Stimulated activated CD4-positive, alpha-beta T cell treated with anti-CD3 and anti-CD28 coated beads, Interleukin-15, amount 100 ng/mL, for 48 hours (primary cell): Measurements from ENCODE around the gene PLA2R1.

Source experiments
- DNase-seq, 2 donors: peaks; one replicate each; pipeline ENCODE4 v3.0.0-alpha.2; 2020; ENCODE audit warnings: low read depth in 2 of 2

Gene PLA2R1

DNA sequence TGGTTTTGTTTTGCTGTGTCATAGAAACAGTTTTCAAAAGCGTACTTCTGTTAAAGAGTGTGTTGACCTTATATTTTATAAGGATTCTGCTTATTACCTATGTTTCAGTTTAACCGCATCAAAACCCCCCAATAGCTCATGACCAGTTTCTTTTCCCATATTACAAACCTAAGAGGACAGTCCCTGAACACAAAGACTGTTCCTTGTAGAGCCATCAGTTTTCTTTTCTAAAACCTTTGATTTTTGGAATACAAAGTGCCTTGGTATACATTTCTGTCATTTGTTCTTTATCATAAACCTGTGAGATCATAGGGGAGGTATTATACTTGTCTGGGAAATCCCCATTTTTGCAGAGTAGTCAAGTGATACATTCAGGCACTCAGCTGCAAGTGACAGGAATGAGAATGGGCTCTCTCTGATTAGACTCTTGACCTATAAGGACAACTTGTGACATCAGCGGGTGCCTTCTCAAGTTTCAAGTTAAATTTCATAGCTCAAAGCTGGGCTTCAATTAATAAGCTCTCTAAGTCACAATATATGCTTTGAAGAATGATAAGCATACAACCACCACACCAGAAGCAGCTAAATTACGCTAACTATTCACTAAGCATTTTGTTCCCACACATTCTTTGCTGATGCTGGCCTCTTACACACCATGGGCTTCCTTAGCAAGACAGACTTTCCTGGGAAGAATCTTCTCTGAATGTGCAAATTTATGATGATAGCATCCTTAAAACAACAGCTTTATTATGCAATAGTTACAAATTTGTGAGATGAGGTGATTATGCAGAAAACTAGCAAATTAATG is 167.0 kb downstream of the PLA2R1 start:
- DNase-seq: peak in 1 of 2 donors; percentile 7

GRCh38 chr2:159894145-159894838 is 168.1 kb downstream of the PLA2R1 start:
- DNase-seq: no peak

- no peak for DNase-seq
Measured at GRCh38 chr2:159892990-159893810, 169.2 kb downstream of the PLA2R1 start.

DNA sequence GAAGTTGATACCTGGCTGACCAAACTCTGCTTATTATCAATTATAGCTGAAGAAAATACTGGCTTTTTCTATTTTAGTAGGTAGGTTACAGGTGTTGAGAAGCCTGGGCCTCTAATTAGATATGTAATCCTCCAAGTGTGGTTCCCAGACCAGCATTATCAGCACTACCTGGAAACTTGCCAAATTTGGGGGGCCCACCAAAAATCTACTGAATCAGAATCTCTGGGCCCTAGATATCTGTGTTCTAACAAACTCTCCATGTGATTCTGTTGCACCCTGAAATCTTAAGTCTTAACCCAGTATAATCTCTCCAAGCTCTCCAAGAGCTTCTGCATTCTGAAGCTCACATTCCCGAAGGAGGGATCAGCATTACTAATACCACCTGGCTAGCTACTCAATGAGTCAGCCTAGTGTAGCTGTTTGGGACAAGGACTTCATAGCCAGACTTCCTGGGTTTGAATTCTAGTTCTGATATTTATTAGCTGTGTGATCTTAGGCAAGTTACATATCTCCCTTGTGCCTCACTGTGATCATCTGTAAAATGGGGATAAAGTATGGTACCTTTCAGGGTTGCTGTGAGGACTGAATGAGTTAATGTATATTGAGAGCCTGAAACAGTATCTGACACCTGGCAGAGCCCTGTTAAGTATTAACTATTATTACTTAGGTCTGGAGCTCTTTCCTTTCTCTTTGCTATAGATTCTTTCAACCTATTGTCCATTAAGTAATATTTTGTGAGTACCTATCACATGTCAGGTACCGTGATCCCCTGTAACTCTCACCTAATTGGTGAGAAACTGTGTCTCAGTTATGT is 170.3 kb downstream of the PLA2R1 start:
- no peak for DNase-seq

DNA sequence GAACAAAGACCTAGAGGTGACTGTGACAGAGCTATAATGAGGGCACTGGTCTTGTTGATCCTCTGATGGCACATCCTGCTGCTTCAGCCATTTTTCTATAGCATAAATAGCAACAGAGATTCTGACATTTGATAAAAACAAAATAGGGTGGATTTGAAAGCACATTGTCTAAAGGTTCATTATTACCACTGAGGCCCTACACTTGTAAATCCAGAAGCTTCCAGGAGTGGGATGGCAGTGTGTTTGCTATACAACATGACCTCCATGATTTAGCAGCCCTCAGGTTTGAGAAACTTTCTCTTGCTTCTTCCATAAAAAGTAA is 171.2 kb downstream of the PLA2R1 start:
- no peak for DNase-seq

- DNase-seq: no peak
Measured at GRCh38 chr2:159890551-159891266, 171.7 kb downstream of the PLA2R1 start.

- no peak for DNase-seq
Measured at GRCh38 chr2:159882130-159882745, 180.2 kb downstream of the PLA2R1 start.
